Tibial nerve (tissue), 3 donors: ENCODE data around the gene CTNNAL1.

Experiments
- POLR2A ChIP-seq, 2 donors: fragments of 450-650 bp; IDR thresholded peaks; one replicate each; pipeline ENCODE4 v1.6.1; 2017; ENCODE audit warnings: antibody characterized with exemption in 2 of 2, mild to moderate bottlenecking in 2 of 2, moderate library complexity in 2 of 2
- TF ChIP-seq, protein P1 (sequence below), 5 experiments: fragments of 200-600 bp in 3 of 5; fragments of 450-650 bp in 2 of 5; sonication (generic) in 3 of 5; IDR thresholded peaks; one replicate each; pipeline ENCODE4 v1.5.1; 2016 to 2019; ENCODE audit warnings: antibody characterized with exemption in 5 of 5, mild to moderate bottlenecking in 3 of 5, moderate library complexity in 2 of 5

DNA sequence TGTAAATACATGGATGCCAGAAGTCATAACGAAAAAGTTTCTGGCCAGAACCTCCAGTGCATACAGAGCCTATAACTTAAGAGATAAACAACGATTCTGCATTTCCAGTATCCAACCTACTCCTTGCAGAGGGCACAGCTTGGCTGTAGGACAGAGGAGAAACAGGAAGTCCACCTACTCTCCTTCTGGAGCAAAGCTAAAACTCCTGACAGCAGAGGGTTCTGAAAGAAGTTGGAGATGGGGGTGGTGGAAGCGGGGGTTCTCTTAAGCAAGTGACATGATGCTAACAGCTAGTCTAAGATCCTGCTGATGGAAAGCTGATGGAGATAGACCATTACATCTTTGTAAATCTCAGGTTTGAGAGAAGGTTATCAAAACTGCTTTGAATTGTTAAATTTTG is 35.5 kb upstream of the CTNNAL1 start:
- TF ChIP-seq, protein P1, sequence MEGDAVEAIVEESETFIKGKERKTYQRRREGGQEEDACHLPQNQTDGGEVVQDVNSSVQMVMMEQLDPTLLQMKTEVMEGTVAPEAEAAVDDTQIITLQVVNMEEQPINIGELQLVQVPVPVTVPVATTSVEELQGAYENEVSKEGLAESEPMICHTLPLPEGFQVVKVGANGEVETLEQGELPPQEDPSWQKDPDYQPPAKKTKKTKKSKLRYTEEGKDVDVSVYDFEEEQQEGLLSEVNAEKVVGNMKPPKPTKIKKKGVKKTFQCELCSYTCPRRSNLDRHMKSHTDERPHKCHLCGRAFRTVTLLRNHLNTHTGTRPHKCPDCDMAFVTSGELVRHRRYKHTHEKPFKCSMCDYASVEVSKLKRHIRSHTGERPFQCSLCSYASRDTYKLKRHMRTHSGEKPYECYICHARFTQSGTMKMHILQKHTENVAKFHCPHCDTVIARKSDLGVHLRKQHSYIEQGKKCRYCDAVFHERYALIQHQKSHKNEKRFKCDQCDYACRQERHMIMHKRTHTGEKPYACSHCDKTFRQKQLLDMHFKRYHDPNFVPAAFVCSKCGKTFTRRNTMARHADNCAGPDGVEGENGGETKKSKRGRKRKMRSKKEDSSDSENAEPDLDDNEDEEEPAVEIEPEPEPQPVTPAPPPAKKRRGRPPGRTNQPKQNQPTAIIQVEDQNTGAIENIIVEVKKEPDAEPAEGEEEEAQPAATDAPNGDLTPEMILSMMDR (IDR thresholded peaks at IDR 0.05), result no peak
- no peak for TF ChIP-seq POLR2A (IDR thresholded peaks at IDR 0.05)
